GM21528 (cell line): ENCODE measurements around the gene FHIT.

ENCODE experiments used
- ATAC-seq: cut with Tn5 transposase; IDR thresholded peaks from one replicate; pipeline ENCODE4 v1.9.1; 2021; ENCODE audit warnings: mild to moderate bottlenecking, moderate library complexity; ENCODE audit not compliant: unreplicated experiment, low FRiP score

The FHIT gene

GRCh38 chr3:60000311-60001105 is 1250.7 kb downstream of the FHIT start:
- ATAC-seq: no peak

GRCh38 chr3:59998058-59998457 is 1253.2 kb downstream of the FHIT start:
- no peak for ATAC-seq

GRCh38 chr3:59997583-59997982 is 1253.7 kb downstream of the FHIT start:
- no peak for ATAC-seq

GRCh38 chr3:59996056-59996455 is 1255.2 kb downstream of the FHIT start:
- ATAC-seq: no peak

- ATAC-seq: no peak
These were observed 1255.7 kb downstream of the FHIT start for GRCh38 chr3:59995563-59995962.

GRCh38 chr3:59994732-59995304 is 1256.4 kb downstream of the FHIT start:
- ATAC-seq: no peak

GRCh38 chr3:59992578-59992977 is 1258.7 kb downstream of the FHIT start:
- no peak for ATAC-seq

- ATAC-seq: no peak
These were observed 1260.3 kb downstream of the FHIT start for GRCh38 chr3:59990915-59991314.

- no peak for ATAC-seq
These were observed 1268.7 kb downstream of the FHIT start for GRCh38 chr3:59982510-59982909.

- ATAC-seq: no peak
These were observed 1269.9 kb downstream of the FHIT start for GRCh38 chr3:59981377-59981776.

- ATAC-seq: no peak
These were observed 1270.7 kb downstream of the FHIT start for GRCh38 chr3:59980576-59980975.

GRCh38 chr3:59979542-59979941 is 1271.7 kb downstream of the FHIT start:
- ATAC-seq: no peak

GRCh38 chr3:59978979-59979378 is 1272.3 kb downstream of the FHIT start:
- ATAC-seq: peak; percentile 70

GRCh38 chr3:59970796-59971195 is 1280.5 kb downstream of the FHIT start:
- no peak for ATAC-seq

- no peak for ATAC-seq
These were observed 1280.9 kb downstream of the FHIT start for GRCh38 chr3:59970376-59970775.

GRCh38 chr3:59968513-59969045 is 1282.7 kb downstream of the FHIT start:
- no peak for ATAC-seq

GRCh38 chr3:59963676-59964075 is 1287.6 kb downstream of the FHIT start:
- no peak for ATAC-seq

GRCh38 chr3:59957150-59957549 is 1294.1 kb downstream of the FHIT start:
- no peak for ATAC-seq

- ATAC-seq: no peak
These were observed 1298.1 kb downstream of the FHIT start for GRCh38 chr3:59953104-59953503.

- no peak for ATAC-seq
These were observed 1301.9 kb downstream of the FHIT start for GRCh38 chr3:59949311-59949710.

GRCh38 chr3:59946401-59946800 is 1304.9 kb downstream of the FHIT start:
- no peak for ATAC-seq

- no peak for ATAC-seq
These were observed 1310.5 kb downstream of the FHIT start for GRCh38 chr3:59940718-59941117.
